K562 (cell line): ENCODE results near the gene ZC3H18.

ENCODE experiments used
- BACH1 ChIP-seq: fragments of 200-800 bp; sonication (Bioruptor generic); IDR thresholded peaks from 2 replicates; pipeline ENCODE4 v1.6.1; 2016; ENCODE audit warnings: missing genetic modification characterization, missing compliant biosample characterization
- CTCF ChIP-seq, 3 experiments: IDR thresholded peaks in 2 of 3; conservative IDR thresholded peaks in 1 of 3; 2 replicates each; pipeline ENCODE4 v1.5.1; 2011 to 2012; ENCODE audit warnings: low read length in 3 of 3, mild to moderate bottlenecking in 3 of 3, control low read depth in 2 of 3, improper control_type of control experiment in 1 of 3, inconsistent platforms in 1 of 3, low read depth in 1 of 3, mixed read lengths in 1 of 3, moderate library complexity in 1 of 3; ENCODE audit not compliant: insufficient read depth in 2 of 3
- ZNF12 ChIP-seq: sonication (generic); formaldehyde crosslinking; IDR thresholded peaks from 2 replicates; pipeline ENCODE4 v1.4.0; 2020; ENCODE audit warnings: mild to moderate bottlenecking, missing genetic modification reagents

- TF ChIP-seq CTCF (IDR thresholded peaks at IDR 0.05 in 2 of 3, conservative IDR thresholded peaks at IDR 0.05 in 1 of 3; ENCODE audit: insufficient read depth in 2 of 3, low read depth in 1 of 3, low read length in 3 of 3) (no peak), ZNF12 (CRISPR knock-in tag) (no peak), BACH1 (tag) (no peak)
Measured at GRCh38 chr16:88537859-88538258, 32.3 kb upstream of the ZC3H18 start.
